Mucosa of descending colon (tissue), 3 donors: ENCODE data around the gene MRPL19. TPM values are rescaled to one million over a fixed set of nuclear protein-coding genes. Genes with fewer than 3 reads are reported as not detected.
A peak's percentile ranks its signal among the peaks of the same experiment; 100 is the strongest.

ENCODE experiments used
- ATAC-seq: fragments of 200-7000 bp; cut with Tn5 transposase; one replicate; pipeline ENCODE4 v1.9.1; 2020; ENCODE audit warnings: mild to moderate bottlenecking, moderate library complexity
- DNase-seq, 3 donors: peaks; one replicate each; pipeline ENCODE4 v3.0.0-alpha.2; 2020
- H3K36me3 ChIP-seq: fragments of 200-600 bp; one replicate; pipeline ENCODE4 v1.8.0; 2021; ENCODE audit warnings: low read depth, mild to moderate bottlenecking
- H3K4me1 ChIP-seq: fragments of 200-600 bp; one replicate; pipeline ENCODE4 v1.8.0; 2021; ENCODE audit warnings: low read depth, mild to moderate bottlenecking
- H3K4me3 ChIP-seq: fragments of 200-600 bp; one replicate; pipeline ENCODE4 v1.8.0; 2021; ENCODE audit warnings: mild to moderate bottlenecking
- H3K9me3 ChIP-seq: fragments of 200-600 bp; one replicate; pipeline ENCODE4 v1.8.0; 2021; ENCODE audit warnings: mild to moderate bottlenecking
- intact Hi-C, 2 donors: fragments of 100-400 bp; cut with DNase I in 1 of 2; cut with micrococcal nuclease in 1 of 2; formaldehyde crosslinking; loops; one replicate each; pipeline versions ENCODE4 v1.11.0 to v1.11.1; 2022; cut with DNase I, micrococcal nuclease
- total RNA-seq, 3 donors: library from RNA; stranded (reverse); fragmentation: NEBNext Ultra II Directional in 2 of 3; extraction: Animal tissue kit (Norgen Biotek cat#: 25700) in 2 of 3; gene quantifications; one replicate each; pipeline versions ENCODE4 v1.2.1 to v1.2.4, GENCODE V29; 2021 to 2023
- TF ChIP-seq, protein P1 (sequence below): fragments of 200-600 bp; IDR thresholded peaks from one replicate; pipeline ENCODE4 v1.8.0; 2022; ENCODE audit warnings: antibody characterized with exemption, mild to moderate bottlenecking
- donor health status: DM: no; HTN: no; CAD: no; lungs with moderate emphysema.
- donor health status: DM: no; HTN: no; CAD: no.
- donor health status: DM: no; HTN: yes; CAD: no.

Gene MRPL19
- total RNA-seq, 3 donors from 2014 or later = 34.6 to 53.3 (median 45.1) TPM

GRCh38 chr2:75607400-75607798 is 39.2 kb upstream of the MRPL19 start:
- TF ChIP-seq, protein P1, sequence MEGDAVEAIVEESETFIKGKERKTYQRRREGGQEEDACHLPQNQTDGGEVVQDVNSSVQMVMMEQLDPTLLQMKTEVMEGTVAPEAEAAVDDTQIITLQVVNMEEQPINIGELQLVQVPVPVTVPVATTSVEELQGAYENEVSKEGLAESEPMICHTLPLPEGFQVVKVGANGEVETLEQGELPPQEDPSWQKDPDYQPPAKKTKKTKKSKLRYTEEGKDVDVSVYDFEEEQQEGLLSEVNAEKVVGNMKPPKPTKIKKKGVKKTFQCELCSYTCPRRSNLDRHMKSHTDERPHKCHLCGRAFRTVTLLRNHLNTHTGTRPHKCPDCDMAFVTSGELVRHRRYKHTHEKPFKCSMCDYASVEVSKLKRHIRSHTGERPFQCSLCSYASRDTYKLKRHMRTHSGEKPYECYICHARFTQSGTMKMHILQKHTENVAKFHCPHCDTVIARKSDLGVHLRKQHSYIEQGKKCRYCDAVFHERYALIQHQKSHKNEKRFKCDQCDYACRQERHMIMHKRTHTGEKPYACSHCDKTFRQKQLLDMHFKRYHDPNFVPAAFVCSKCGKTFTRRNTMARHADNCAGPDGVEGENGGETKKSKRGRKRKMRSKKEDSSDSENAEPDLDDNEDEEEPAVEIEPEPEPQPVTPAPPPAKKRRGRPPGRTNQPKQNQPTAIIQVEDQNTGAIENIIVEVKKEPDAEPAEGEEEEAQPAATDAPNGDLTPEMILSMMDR = no peak
- Histone ChIP-seq H3K4me3 (no peak overlapping the region), H3K36me3 (no peaks in the 10 kb centered on the region), H3K9me3 (no peaks in the 10 kb centered on the region), H3K4me1 (peaks cover 4% of the 10 kb centered on the region)
- DNase-seq (no peak), ATAC-seq (no peak)
- intact Hi-C loops = no loop called here

GRCh38 chr2:75607988-75608683 is 38.4 kb upstream of the MRPL19 start:
- TF ChIP-seq, protein P1 = no peak
- no peak for DNase-seq
- intact Hi-C loops = no loop called here
- Histone ChIP-seq H3K4me3 (no peak overlapping the region), H3K36me3 (no peaks in the 10 kb centered on the region), H3K4me1 (peaks cover 4% of the 10 kb centered on the region), H3K9me3 (no peaks in the 10 kb centered on the region)
- peak; percentile 20 for ATAC-seq

GRCh38 chr2:75608684-75609333 is 37.8 kb upstream of the MRPL19 start:
- Histone ChIP-seq H3K4me3 (no peak overlapping the region), H3K36me3 (no peaks in the 10 kb centered on the region), H3K4me1 (peaks cover 4% of the 10 kb centered on the region), H3K9me3 (no peaks in the 10 kb centered on the region)
- DNase-seq (peak; percentile 55 to 68 (median 67)), ATAC-seq (peak; percentile 89)
- TF ChIP-seq, protein P1 = peak; percentile 86
- intact Hi-C loops = no loop called here

- H3K4me1 ChIP-seq = peaks cover 4% of the 10 kb centered on the region
- intact Hi-C loops = no loop called here
- no peaks in the 10 kb centered on the region for H3K36me3 ChIP-seq
- ATAC-seq (no peak), DNase-seq (no peak)
- TF ChIP-seq, protein P1 = no peak
- no peaks in the 10 kb centered on the region for H3K9me3 ChIP-seq
- H3K4me3 ChIP-seq = no peak overlapping the region
Measured at GRCh38 chr2:75609334-75609689, 37.3 kb upstream of the MRPL19 start.

DNA sequence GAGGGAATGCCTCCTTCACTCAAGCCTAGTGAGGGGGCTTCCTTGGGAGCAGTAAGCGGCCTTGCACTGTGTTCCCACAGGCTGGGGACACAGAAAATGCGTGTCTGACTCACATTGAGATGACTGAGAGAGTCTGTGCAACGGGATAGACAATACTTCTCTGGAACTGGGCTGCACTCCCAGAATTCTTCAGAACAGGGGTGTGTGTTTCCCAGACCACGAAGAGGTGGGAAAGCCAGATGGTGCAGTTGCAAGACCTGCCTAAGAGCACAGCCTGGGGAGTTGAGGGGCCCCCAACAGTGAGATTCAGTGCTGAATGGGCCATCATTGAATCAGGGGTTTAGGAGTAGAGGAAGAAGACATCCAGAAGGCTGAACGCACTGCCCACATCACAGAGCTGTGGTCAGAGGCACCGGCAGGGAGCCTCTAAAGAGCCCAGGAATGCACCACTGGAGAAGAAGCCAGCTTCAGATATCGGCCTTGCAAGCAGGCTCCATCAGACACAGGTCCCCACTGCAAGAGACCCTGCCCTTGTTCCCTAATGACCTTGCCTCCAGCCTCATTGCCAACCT is 36.6 kb upstream of the MRPL19 start:
- no peaks in the 10 kb centered on the region for H3K9me3 ChIP-seq
- TF ChIP-seq, protein P1 = no peak

More for the DNA sequence above, 36.6 kb upstream of the MRPL19 start:
- ATAC-seq (no peak), DNase-seq (no peak)
- no peak overlapping the region for H3K4me3 ChIP-seq
- H3K36me3 ChIP-seq = no peaks in the 10 kb centered on the region
- intact Hi-C loops = no loop called here
- H3K4me1 ChIP-seq = peaks cover 4% of the 10 kb centered on the region
